SU-DHL-6 (cell line): Measurements from ENCODE around the gene UCHL3.

Experiments
- EZH2phosphoT487 ChIP-seq: fragments of 200-600 bp; sonication (generic), shearing (Covaris generic); conservative IDR thresholded peaks from 2 replicates; pipeline ENCODE4 v1.6.1; 2018; ENCODE audit warnings: mild to moderate bottlenecking, antibody characterized with exemption, low read length, moderate library complexity, mixed read lengths
- TF ChIP-seq, protein P1 (sequence below): fragments of 200-600 bp; sonication (generic); IDR thresholded peaks from one replicate; pipeline ENCODE4 v1.5.1; 2017; ENCODE audit warnings: antibody characterized with exemption, mild to moderate bottlenecking, low read length, moderate library complexity; ENCODE audit not compliant: insufficient read depth, poor library complexity, severe bottlenecking

DNA sequence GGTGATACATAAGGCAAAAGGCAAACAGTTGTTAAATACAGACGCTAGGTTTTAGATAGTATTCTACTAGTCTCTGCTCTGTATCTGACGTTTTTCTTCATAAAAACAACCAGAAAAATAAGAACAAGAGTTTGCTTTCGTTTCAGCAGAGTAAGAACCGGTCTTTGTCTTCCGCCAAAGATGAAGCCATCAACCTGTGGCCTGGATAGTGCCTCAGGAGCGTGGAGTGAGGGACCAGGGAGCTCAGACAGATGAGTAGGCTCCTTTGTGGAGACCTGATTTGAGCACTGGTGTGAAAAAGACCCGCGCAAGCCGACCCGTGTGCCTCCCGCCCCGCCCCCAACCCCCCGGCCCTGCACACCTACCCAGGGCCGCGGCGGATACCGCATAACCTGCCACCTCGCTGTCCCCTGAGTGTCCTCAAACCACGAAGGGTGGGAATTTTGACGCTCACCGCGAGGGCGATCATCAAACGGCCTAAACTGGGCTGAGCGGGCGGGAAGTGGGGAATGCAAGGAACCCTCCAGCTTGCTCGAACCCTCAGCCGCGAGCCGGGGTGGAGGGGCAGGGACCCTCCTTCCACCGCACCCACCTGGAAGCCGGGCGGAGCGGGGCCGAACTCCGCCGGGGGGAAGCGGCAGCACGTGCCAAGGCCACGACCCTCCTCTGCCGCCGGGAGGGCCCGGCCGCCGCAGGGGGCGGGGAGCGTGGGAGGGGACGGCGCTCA lies 85.7 kb downstream of the UCHL3 start:
- TF ChIP-seq, protein P1, sequence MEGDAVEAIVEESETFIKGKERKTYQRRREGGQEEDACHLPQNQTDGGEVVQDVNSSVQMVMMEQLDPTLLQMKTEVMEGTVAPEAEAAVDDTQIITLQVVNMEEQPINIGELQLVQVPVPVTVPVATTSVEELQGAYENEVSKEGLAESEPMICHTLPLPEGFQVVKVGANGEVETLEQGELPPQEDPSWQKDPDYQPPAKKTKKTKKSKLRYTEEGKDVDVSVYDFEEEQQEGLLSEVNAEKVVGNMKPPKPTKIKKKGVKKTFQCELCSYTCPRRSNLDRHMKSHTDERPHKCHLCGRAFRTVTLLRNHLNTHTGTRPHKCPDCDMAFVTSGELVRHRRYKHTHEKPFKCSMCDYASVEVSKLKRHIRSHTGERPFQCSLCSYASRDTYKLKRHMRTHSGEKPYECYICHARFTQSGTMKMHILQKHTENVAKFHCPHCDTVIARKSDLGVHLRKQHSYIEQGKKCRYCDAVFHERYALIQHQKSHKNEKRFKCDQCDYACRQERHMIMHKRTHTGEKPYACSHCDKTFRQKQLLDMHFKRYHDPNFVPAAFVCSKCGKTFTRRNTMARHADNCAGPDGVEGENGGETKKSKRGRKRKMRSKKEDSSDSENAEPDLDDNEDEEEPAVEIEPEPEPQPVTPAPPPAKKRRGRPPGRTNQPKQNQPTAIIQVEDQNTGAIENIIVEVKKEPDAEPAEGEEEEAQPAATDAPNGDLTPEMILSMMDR: no peak
- no peak for TF ChIP-seq EZH2phosphoT487
